ENCODE data around the gene PDP2. TPM values are rescaled to one million over a fixed set of nuclear protein-coding genes. Genes with fewer than 3 reads are reported as not detected.

Gene PDP2
- total and polyA plus RNA-seq, 9 of the 15 experiments (the other 6 are each of a cell fraction or from before 2014, with no cell fraction given), result 2.5 to 24.3 (median 7.2) TPM

- TF ChIP-seq NCOA4 (IDR thresholded peaks at IDR 0.05; ENCODE audit: partially characterized antibody), result no peak
- TF ChIP-seq NCOR1 (IDR thresholded peaks at IDR 0.05), result no peak
- TF ChIP-seq GTF3C2 (IDR thresholded peaks at IDR 0.05; ENCODE audit: borderline replicate concordance, extremely low read depth, insufficient read length), result no peak
- TF ChIP-seq, protein P1, sequence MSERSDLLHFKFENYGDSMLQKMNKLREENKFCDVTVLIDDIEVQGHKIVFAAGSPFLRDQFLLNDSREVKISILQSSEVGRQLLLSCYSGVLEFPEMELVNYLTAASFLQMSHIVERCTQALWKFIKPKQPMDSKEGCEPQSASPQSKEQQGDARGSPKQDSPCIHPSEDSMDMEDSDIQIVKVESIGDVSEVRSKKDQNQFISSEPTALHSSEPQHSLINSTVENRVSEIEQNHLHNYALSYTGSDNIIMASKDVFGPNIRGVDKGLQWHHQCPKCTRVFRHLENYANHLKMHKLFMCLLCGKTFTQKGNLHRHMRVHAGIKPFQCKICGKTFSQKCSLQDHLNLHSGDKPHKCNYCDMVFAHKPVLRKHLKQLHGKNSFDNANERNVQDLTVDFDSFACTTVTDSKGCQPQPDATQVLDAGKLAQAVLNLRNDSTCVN (CRISPR knock-in tag; IDR thresholded peaks at IDR 0.05), result no peak
- TF ChIP-seq CCAR2 (IDR thresholded peaks at IDR 0.05; ENCODE audit: low read depth, low read length), result no peak
- TF ChIP-seq ZHX1 (conservative IDR thresholded peaks at IDR 0.05; ENCODE audit: low read length), result no peak
- TF ChIP-seq ZNF232 (CRISPR knock-in tag; IDR thresholded peaks at IDR 0.05), result no peak
- TF ChIP-seq HNRNPH1 (optimal IDR thresholded peaks at IDR 0.05; ENCODE audit: low read depth, low read length), result no peak
- no peak for TF ChIP-seq TFE3 (CRISPR knock-in tag; IDR thresholded peaks at IDR 0.05)
- no peak for TF ChIP-seq ZBTB43 (CRISPR knock-in tag; IDR thresholded peaks at IDR 0.05)
- TF ChIP-seq GATAD2B (IDR thresholded peaks at IDR 0.05; ENCODE audit: borderline replicate concordance), result no peak
- TF ChIP-seq LEF1 (IDR thresholded peaks at IDR 0.05), result no peak
- Histone ChIP-seq H3K36me3 (ENCODE audit: control insufficient read depth, insufficient read depth, low read length) (no peaks in the 10 kb centered on the region), H3K27ac (ENCODE audit: extremely low read depth, low read depth, low read length) (no peak overlapping the region), H3K4me1 (replicated peaks in 1 of 2; ENCODE audit: control insufficient read depth in 2 of 2, insufficient read depth in 2 of 2, low read length in 2 of 2) (peaks cover 0 to 15% of the 10 kb centered on the region in 2 experiments; a peak in 2 of 5 replicates), H4K20me1 (replicated peaks; ENCODE audit: control insufficient read depth, insufficient read depth, low read length) (no peaks in the 10 kb centered on the region; the same call in 1 of the 2 replicates), H3K27me3 (ENCODE audit: control insufficient read depth in 2 of 2, insufficient read depth in 2 of 2, low read length in 2 of 2) (peaks cover 15 to 62% of the 10 kb centered on the region in 2 experiments; a peak in 4 of 5 replicates), H3K9me3 (replicated peaks; ENCODE audit: control insufficient read depth, insufficient read depth, low read depth, low read length) (no peaks in the 10 kb centered on the region), H3K4me3 (no peak overlapping the region), H3K4me2 (ENCODE audit: insufficient read depth, low read length) (no peak overlapping the region), H3K79me2 (ENCODE audit: control insufficient read depth, insufficient read depth, low read length) (no peaks in the 10 kb centered on the region), H3K9me1 (ENCODE audit: control insufficient read depth, insufficient read depth, low read length) (no peaks in the 10 kb centered on the region), H2AFZ (ENCODE audit: low read depth, low read length) (no peak overlapping the region), H3K9ac (ENCODE audit: insufficient read depth in 1 of 2, low read depth in 2 of 2, low read length in 2 of 2) (peak overlapping the region in 1 of 2 experiments; percentile 48; a peak in 1 of 4 replicates)
- WGBS (ENCODE audit: insufficient coverage, low coverage, missing lambda C conversion rate), result 14% methylated on average over 9 of the region's 9 CpGs
- in situ Hi-C loops (cut with MboI), result no loop called here
- no peak for ATAC-seq
- ChIA-PET CTCF (ENCODE audit: low intra/inter-chr PET ratio) (no interaction called here), POLR2A (interaction anchor here (0.8 to 2.4 kb wide), 4 partner anchors 12 to 17 kb away, joined by 3 to 9 read pairs (median 4); no protein-coding TSS in a partner anchor)
- FAIRE-seq, result no peak
- BruUV-seq (replicated peaks), result no TSS peak
- intact Hi-C loops (cut with micrococcal nuclease), result no loop called here
- DNase-seq (ENCODE audit: extremely low read depth in 1 of 4, low spot score in 3 of 4), result no peak
These were observed 37.4 kb downstream of the PDP2 start for GRCh38 chr16:66917741-66918140.

Data from K562 (cell line).